Psoas muscle (tissue), 8 donors: ENCODE data around the gene SMARCD3. TPM values are rescaled to one million over a fixed set of nuclear protein-coding genes. Genes with fewer than 3 reads are reported as not detected.

ENCODE experiments used
- ATAC-seq, 4 donors: fragments of 200-7000 bp; cut with Tn5 transposase; one replicate each; pipeline ENCODE4 v1.9.1; 2020; ENCODE audit warnings: moderate library complexity in 3 of 4, mild to moderate bottlenecking in 2 of 4
- DNase-seq, 2 donors: peaks; one replicate each; pipeline ENCODE4 v3.0.0-alpha.2; 2020
- H3K27ac ChIP-seq: fragments of 200-600 bp; one replicate; pipeline ENCODE4 v1.8.0; 2022
- H3K27me3 ChIP-seq, 3 donors: fragments of 200-600 bp in 1 of 3; one replicate each; pipeline versions ENCODE4 v1.6.1 to v1.8.0; 2013 to 2022; ENCODE audit warnings: low read length in 2 of 3, mild to moderate bottlenecking in 2 of 3, moderate library complexity in 1 of 3; ENCODE audit not compliant: insufficient read depth in 3 of 3
- H3K36me3 ChIP-seq, 2 donors: fragments of 200-600 bp in 1 of 2; one replicate each; pipeline versions ENCODE4 v1.6.1 to v1.8.0; 2013 to 2022; ENCODE audit warnings: low read depth in 1 of 2, mild to moderate bottlenecking in 1 of 2, moderate library complexity in 1 of 2; ENCODE audit not compliant: insufficient read depth in 1 of 2
- H3K4me1 ChIP-seq: fragments of 200-600 bp; one replicate; pipeline ENCODE4 v1.8.0; 2022
- H3K4me3 ChIP-seq: fragments of 200-600 bp; one replicate; pipeline ENCODE4 v1.8.0; 2022; ENCODE audit warnings: mild to moderate bottlenecking
- H3K9me3 ChIP-seq: fragments of 200-600 bp; one replicate; pipeline ENCODE4 v1.8.0; 2022
- CTCF ChIP-seq: fragments of 200-600 bp; IDR thresholded peaks from one replicate; pipeline ENCODE4 v1.8.0; 2022; ENCODE audit warnings: antibody characterized with exemption
- WGBS, 3 donors: extraction: QIAGEN DNeasy Blood & Tissue Kit; methylation state at CpG; one replicate each; pipeline versions ENCODE4 v1.1.6 to v1.1.7; 2013; 5-methylcytosine and 5-hydroxymethylcytosine counted together
- intact Hi-C, 2 donors: fragments of 100-400 bp; cut with DNase I; formaldehyde crosslinking; loops; one replicate each; pipeline versions ENCODE4 v1.11.0 to v1.14.2; 2022
- polyA plus RNA-seq, 3 donors: library from polyadenylated mRNA; stranded (reverse); fragments of 200-250 nt; gene quantifications; one replicate each; pipeline ENCODE4 v1.2.3, GENCODE V29; 2013
- total RNA-seq, 4 donors: library from RNA; stranded (reverse); fragmentation: NEBNext Ultra II Directional in 2 of 4; extraction: Animal tissue kit (Norgen Biotek cat#: 25700) in 2 of 4; gene quantifications; one replicate each; pipeline versions ENCODE4 v1.2.1 to v1.2.4, GENCODE V29; 2021 to 2023
- donor health status: healthy with polysubstance abuse.
- donor health status: DM: no; HTN: no; CAD: no; lungs with moderate emphysema.
- donor health status: Bipolar disorder and iron deficiency.
- donor health status: healthy.
- donor health status: DM: yes; HTN: yes; CAD: no.
- donor health status: DM: no; HTN: no; CAD: no.
- donor health status: DM: no; HTN: no; CAD: no.
- donor health status: DM: yes; HTN: yes; CAD: no.

The SMARCD3 gene
- total and polyA plus RNA-seq, 7 donors: 38.3 to 138 (median 92.5) TPM

GRCh38 chr7:151211155-151211772 lies 37.2 kb downstream of the SMARCD3 start:
- 79 to 93% (median 83%) methylated on average over 3 of the region's 3 CpGs for WGBS, 3 donors
- peaks cover 5 to 52% of the 10 kb centered on the region in 2 donors for H3K36me3 ChIP-seq
- no peak overlapping the region for H3K27ac ChIP-seq
- no peaks in the 10 kb centered on the region for H3K9me3 ChIP-seq
- no peak for DNase-seq
- no peaks in the 10 kb centered on the region for H3K27me3 ChIP-seq
- intact Hi-C loops: no loop called here
- TF ChIP-seq CTCF: no peak
- no peaks in the 10 kb centered on the region for H3K4me1 ChIP-seq
- ATAC-seq: no peak
- no peak overlapping the region for H3K4me3 ChIP-seq

GRCh38 chr7:151210087-151210854 lies 38.2 kb downstream of the SMARCD3 start, which contains the start of gene H2BK1:
TSS of gene H2BK1 (minus strand) at chr7:151210488. CDS start at chr7:151210318, 170 bp downstream.
- ATAC-seq (no peak), DNase-seq (no peak)
- Histone ChIP-seq H3K9me3 (no peaks in the 10 kb centered on the region), H3K27me3 (peaks cover 0 to 3% (median 2%) of the 10 kb centered on the region in 3 donors), H3K27ac (no peak within 1 kb of the TSS), H3K4me3 (no peak within 1 kb of the TSS), H3K4me1 (no peaks in the 10 kb centered on the region), H3K36me3 (peaks cover 5 to 42% of the 10 kb centered on the region in 2 donors)
- TF ChIP-seq CTCF: no peak
- 81 to 87% (median 86%) methylated on average over 17 of the region's 17 CpGs for WGBS, 3 donors
- intact Hi-C loops: no loop called here

- peaks cover 5 to 36% of the 10 kb centered on the region in 2 donors for H3K36me3 ChIP-seq
- intact Hi-C loops: no loop called here
- peaks cover 0 to 9% (median 9%) of the 10 kb centered on the region in 3 donors for H3K27me3 ChIP-seq
- no peak overlapping the region for H3K27ac ChIP-seq
- no peak overlapping the region for H3K4me3 ChIP-seq
- 81 to 86% (median 85%) methylated on average over 6 of the region's 6 CpGs for WGBS, 3 donors
- ATAC-seq (no peak), DNase-seq (no peak)
- no peaks in the 10 kb centered on the region for H3K4me1 ChIP-seq
- H3K9me3 ChIP-seq: no peaks in the 10 kb centered on the region
- no peak for TF ChIP-seq CTCF
Observed at GRCh38 chr7:151209588-151209987, 38.9 kb downstream of the SMARCD3 start.

- intact Hi-C loops: no loop called here
- Histone ChIP-seq H3K36me3 (peaks cover 5 to 23% of the 10 kb centered on the region in 2 donors), H3K27me3 (peaks cover 0 to 16% (median 14%) of the 10 kb centered on the region in 3 donors), H3K27ac (no peak overlapping the region), H3K9me3 (no peaks in the 10 kb centered on the region), H3K4me1 (no peaks in the 10 kb centered on the region), H3K4me3 (no peak overlapping the region)
- ATAC-seq (no peak), DNase-seq (no peak)
- TF ChIP-seq CTCF: no peak
- WGBS, 3 donors: 57 to 68% (median 61%) methylated on average over 9 of the region's 9 CpGs
Observed at GRCh38 chr7:151208253-151208862, 40.1 kb downstream of the SMARCD3 start.
